ENCODE measurements around the gene TSPAN33.

GRCh38 chr7:129169171-129169671 is 24.7 kb downstream of the TSPAN33 start:
- TF ChIP-seq CTCF (IDR thresholded peaks at IDR 0.05; ENCODE audit: borderline replicate concordance, extremely low read depth, low read length, poor library complexity, severe bottlenecking), result no peak
- TF ChIP-seq EZH2 (IDR thresholded peaks at IDR 0.05; ENCODE audit: borderline replicate concordance, low read depth, low read length, severe bottlenecking), result no peak
